PFSK-1 (cell line): ENCODE results near the gene ERBB2.

Experiments used
- POLR2AphosphoS5 ChIP-seq: IDR thresholded peaks from 2 replicates; pipeline ENCODE4 v1.6.1; 2012; ENCODE audit warnings: low read depth, mild to moderate bottlenecking, control low read depth, low read length, moderate library complexity
- SIN3A ChIP-seq: IDR thresholded peaks from 2 replicates; pipeline ENCODE4 v1.6.1; 2012; ENCODE audit warnings: mild to moderate bottlenecking, low read length, moderate library complexity, borderline replicate concordance; ENCODE audit not compliant: insufficient read depth
- TAF1 ChIP-seq: IDR thresholded peaks from 2 replicates; pipeline ENCODE4 v1.6.1; 2012; ENCODE audit warnings: low read length, control low read depth, borderline replicate concordance; ENCODE audit not compliant: insufficient read depth
- TF ChIP-seq, protein P1 (sequence below), 2 experiments: IDR thresholded peaks; 2 replicates each; pipeline versions ENCODE4 v1.6.1 to v1.8.0; 2011 to 2012; ENCODE audit warnings: low read depth in 2 of 2, low read length in 2 of 2, control low read depth in 1 of 2, inconsistent platforms in 1 of 2, mild to moderate bottlenecking in 1 of 2, moderate library complexity in 1 of 2; ENCODE audit not compliant: insufficient read depth in 1 of 2

DNA sequence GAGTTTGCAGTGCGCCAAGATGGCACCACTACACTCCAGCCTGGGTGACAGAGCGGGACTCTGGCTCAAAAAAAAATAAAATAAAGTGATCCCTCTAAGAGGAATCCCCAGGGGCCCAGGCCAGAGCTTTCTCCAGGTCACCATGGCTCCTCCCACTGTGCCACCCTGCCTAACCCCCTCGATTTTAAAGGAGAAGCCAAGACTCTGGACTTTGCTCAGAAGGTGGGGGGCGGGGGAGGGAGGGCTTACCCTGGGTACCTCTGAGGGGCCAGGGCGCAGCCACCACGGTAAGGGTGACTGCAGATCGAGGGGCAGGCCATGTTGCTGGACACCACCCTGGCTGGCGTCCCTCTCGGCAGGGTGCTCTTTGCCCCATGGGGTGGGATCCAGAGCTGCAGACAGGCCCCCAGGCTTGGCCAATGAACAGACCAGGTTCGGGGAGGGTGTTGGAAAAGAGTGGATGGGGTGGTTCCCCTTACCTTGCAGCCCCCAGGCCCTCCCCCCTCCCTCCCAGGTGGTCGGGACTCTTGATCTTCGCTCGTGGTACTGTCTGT lies 37.4 kb downstream of the ERBB2 start:
- TF ChIP-seq POLR2AphosphoS5 = no peak
- TF ChIP-seq TAF1 = no peak
- no peak for TF ChIP-seq SIN3A
- TF ChIP-seq, protein P1, sequence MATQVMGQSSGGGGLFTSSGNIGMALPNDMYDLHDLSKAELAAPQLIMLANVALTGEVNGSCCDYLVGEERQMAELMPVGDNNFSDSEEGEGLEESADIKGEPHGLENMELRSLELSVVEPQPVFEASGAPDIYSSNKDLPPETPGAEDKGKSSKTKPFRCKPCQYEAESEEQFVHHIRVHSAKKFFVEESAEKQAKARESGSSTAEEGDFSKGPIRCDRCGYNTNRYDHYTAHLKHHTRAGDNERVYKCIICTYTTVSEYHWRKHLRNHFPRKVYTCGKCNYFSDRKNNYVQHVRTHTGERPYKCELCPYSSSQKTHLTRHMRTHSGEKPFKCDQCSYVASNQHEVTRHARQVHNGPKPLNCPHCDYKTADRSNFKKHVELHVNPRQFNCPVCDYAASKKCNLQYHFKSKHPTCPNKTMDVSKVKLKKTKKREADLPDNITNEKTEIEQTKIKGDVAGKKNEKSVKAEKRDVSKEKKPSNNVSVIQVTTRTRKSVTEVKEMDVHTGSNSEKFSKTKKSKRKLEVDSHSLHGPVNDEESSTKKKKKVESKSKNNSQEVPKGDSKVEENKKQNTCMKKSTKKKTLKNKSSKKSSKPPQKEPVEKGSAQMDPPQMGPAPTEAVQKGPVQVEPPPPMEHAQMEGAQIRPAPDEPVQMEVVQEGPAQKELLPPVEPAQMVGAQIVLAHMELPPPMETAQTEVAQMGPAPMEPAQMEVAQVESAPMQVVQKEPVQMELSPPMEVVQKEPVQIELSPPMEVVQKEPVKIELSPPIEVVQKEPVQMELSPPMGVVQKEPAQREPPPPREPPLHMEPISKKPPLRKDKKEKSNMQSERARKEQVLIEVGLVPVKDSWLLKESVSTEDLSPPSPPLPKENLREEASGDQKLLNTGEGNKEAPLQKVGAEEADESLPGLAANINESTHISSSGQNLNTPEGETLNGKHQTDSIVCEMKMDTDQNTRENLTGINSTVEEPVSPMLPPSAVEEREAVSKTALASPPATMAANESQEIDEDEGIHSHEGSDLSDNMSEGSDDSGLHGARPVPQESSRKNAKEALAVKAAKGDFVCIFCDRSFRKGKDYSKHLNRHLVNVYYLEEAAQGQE (IDR thresholded peaks at IDR 0.05; ENCODE audit: insufficient read depth in 1 of 2, low read depth in 2 of 2, low read length in 2 of 2) = no peak
